K562 (cell line): ENCODE measurements around the gene GPR35.
"Not testable (repeated sequence)": the region's sequence is repeated elsewhere in the genome, so short reads cannot be mapped to it uniquely, and the experiment has no call there.

Source experiments
- ILF3 ChIP-seq: fragments of 450-650 bp; IDR thresholded peaks from 2 replicates; pipeline ENCODE4 v1.6.1; 2018; ENCODE audit warnings: antibody characterized with exemption, mild to moderate bottlenecking, moderate library complexity, borderline replicate concordance
- MAX ChIP-seq: sonication (generic); formaldehyde crosslinking; IDR thresholded peaks from 2 replicates; pipeline ENCODE4 v1.9.0; 2022; ENCODE audit warnings: mild to moderate bottlenecking, missing genetic modification reagents
- MCM3 ChIP-seq: fragments of 450-650 bp; IDR thresholded peaks from 2 replicates; pipeline ENCODE4 v1.6.1; 2016
- POLR2AphosphoS5 ChIP-seq: IDR thresholded peaks from 2 replicates; pipeline ENCODE4 v1.6.1; 2011; ENCODE audit warnings: mild to moderate bottlenecking, low read depth, low read length, moderate library complexity; ENCODE audit not compliant: control insufficient read depth, insufficient read depth

DNA sequence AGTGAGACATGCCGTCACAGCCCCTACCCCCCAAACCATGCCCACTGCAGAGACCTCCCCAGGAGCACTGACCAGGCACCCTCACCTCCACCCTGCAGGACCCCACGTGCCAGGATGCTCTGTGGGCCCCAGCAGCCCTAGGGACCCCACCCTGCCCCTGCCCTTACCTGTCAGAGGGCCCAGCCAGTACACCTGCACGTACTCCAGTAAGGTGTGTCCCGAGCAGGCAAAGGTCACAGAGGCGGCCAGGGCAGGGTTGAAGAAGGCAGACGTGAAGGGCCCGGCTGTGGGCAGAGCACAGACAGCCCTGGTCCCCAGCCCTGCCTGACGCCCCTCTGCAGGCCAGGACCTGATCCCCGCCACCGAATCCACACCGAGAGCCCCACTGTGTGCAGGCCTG is 54.9 kb downstream of the GPR35 start:
- not testable (repeated sequence) for TF ChIP-seq MCM3, MAX, POLR2AphosphoS5, ILF3
